GM18520 (cell line): ENCODE results near the gene UNC5A.

ENCODE experiments used
- ATAC-seq: cut with Tn5 transposase; IDR thresholded peaks from one replicate; pipeline ENCODE4 v1.9.1; 2021; ENCODE audit not compliant: unreplicated experiment

Gene UNC5A

GRCh38 chr5:176781638-176782570 lies 28.5 kb upstream of the UNC5A start:
- no peak for ATAC-seq

DNA sequence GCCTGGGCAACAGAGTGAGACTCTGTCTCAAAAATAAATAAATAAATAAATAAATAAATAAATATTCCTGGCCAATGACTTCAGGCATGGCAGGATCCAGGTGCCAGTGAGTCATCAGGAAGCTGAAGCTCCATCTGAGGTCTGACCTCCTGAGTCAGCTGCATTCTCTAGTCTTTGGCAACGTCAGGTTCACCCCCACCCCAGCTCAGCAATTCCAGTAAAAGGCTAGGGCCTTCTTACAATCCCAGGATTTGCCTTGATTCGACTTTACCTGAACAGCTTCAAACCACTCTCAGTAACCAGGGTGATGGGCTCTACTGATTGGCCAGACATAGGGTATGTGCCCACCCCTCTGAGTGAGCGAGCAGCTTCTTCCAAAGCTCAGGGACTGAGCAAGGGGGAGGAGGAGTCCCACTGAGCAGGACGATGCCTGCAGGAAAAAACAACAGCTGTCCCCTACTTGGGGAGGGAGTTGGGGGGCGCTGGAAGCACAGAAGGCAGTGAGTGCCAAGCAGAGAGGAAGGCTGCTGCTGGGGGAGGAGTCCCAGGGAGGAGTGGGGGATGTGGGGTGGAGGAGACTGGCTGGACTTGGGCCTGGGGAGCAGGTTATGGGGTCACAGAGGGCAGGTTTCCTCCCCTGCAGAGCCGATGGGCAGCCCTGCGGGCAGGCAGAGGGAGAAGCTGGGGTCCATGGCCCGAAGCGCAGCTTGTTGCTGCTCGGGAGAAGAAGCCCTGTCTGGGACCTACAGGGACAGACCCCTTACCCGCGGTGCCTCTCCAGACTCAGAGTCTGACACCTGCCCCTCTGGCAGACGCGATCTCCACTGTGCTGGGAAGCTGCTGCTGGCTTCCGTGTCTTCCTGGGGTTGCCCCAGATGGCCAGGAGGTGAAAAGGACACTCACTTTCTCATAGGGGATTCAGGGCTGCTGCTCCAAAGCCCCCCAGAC lies 25.9 kb upstream of the UNC5A start:
- no peak for ATAC-seq

DNA sequence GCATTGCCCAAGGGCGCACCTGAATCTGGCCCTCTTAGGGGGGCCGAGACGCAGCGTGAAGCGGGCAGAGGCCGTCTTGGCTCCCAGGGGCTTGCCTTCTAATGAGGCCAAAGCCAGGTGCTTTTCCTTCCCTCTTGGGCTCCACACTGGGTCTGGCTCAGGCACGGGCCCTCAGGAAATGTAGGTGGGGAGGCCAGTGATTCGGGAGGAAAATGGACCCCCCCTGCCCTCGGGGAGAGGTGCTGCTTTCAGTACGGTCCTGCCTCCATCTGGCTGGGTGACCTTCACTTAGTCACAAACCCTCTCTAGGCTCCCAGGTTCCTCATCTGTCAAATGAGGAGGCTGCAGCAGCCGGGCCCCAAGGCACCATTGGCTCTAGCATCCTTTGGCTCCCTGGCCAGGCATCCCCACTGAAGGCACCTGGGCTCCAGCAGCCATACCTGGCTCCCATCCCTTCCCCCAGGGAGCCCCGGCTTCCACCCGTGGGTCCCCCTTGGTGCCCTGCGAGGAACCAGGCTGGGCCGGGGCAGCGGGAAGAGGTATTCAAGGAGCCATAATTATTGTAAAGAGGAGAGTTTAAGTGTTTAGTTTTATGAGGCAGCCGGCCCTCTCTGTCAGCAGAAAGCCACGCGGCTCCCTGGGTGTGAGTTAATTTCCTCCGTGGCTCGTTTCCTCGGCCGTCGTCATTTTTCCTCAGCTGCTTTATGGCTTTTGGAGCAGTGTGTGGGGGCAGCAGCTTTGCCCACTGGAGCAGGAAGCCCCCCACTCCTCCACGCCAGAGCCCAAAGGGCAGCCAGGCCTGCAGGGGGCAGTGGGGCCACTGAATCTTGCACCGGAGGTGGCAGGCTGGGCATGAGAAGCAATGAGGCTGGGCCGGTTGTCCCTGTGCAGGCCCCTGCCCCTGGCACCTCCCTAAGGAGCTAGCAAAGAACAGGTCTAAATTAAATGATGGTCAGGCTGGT lies 24.9 kb upstream of the UNC5A start:
- ATAC-seq: no peak

- no peak for ATAC-seq
Observed at GRCh38 chr5:176787676-176788075, 22.7 kb upstream of the UNC5A start.

- ATAC-seq: no peak
Observed at GRCh38 chr5:176788091-176788490, 22.3 kb upstream of the UNC5A start.

- no peak for ATAC-seq
Observed at GRCh38 chr5:176788941-176789872, 21.2 kb upstream of the UNC5A start.

GRCh38 chr5:176789873-176790615 lies 20.3 kb upstream of the UNC5A start:
- no peak for ATAC-seq

GRCh38 chr5:176790941-176791340 lies 19.4 kb upstream of the UNC5A start:
- ATAC-seq: no peak

DNA sequence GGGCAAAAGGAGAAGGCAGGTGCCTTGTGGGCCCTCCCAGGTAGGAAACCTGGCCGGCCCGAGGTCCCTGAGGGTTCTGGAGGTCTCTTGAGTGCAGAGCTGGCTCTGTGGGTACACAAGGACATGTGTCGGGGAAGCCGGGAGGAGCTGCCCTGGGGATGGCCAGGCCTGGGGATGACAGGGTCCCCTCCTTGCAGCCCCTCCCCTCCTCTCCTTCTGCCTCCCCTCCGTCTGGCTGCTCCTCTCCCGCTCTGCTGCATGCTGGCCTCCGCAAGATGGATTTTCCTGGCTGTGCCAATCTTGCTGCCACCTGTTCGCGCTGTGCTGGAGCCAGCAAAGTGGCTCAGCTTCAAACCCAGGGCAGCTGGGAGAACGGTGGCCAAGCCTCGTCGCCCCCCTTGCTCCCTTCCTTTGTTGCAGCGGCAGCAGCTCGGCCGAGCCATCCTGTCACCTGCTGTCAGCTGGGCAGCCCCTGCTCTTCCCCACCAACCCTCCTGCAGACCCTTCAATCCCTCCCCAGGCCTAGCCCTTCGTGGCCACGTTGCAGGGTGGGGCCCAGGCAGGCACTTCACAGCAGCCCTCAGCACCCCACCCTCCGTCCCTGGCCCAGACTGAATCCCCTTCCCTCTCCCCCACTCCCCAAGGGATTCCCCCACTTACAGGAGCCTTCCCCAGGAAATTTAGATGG lies 17.6 kb upstream of the UNC5A start:
- no peak for ATAC-seq

GRCh38 chr5:176793343-176793699 lies 17.0 kb upstream of the UNC5A start:
- ATAC-seq: no peak

GRCh38 chr5:176793736-176794135 lies 16.6 kb upstream of the UNC5A start:
- no peak for ATAC-seq

DNA sequence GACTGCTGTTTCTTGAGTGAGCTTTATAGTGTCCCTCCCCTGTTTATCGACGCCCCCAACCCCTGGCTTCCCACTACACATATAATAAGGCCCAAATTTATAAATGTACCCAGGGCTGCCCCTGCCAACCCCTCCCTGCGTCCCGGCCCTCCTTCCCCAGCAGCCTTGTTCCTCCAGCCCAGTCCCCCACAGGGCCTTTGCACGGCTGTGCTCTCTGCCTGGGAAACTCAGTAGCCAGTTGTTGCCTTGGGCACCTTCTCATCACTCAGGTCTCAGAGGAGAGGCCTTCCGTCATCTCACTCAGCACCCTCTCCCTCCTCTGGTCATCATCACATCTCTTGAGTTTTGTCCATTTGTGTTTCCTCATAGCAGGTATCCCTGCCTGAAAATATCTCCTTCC lies 15.8 kb upstream of the UNC5A start:
- ATAC-seq: no peak

DNA sequence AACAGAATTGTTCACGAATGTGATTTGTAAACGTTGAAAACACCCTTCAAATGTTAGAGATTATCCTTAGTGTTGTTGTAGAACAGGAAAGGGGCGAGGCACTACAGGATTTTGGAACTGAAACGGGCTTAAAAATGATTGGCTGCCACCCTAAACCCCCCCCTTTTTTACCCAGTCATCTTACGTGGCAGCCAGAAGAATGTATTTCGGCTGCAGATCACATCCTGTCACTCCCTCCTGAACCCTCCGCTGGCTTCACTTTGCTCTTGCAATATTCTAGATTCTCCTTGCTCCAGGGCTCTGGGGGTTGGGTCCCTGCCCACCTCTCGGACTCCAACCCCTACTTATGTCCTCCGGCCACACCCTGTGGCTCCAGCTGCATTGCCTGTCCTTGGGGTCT lies 13.9 kb upstream of the UNC5A start:
- ATAC-seq: no peak

- ATAC-seq: no peak
Observed at GRCh38 chr5:176796970-176797369, 13.4 kb upstream of the UNC5A start.

GRCh38 chr5:176797456-176798050 lies 12.8 kb upstream of the UNC5A start:
- no peak for ATAC-seq

DNA sequence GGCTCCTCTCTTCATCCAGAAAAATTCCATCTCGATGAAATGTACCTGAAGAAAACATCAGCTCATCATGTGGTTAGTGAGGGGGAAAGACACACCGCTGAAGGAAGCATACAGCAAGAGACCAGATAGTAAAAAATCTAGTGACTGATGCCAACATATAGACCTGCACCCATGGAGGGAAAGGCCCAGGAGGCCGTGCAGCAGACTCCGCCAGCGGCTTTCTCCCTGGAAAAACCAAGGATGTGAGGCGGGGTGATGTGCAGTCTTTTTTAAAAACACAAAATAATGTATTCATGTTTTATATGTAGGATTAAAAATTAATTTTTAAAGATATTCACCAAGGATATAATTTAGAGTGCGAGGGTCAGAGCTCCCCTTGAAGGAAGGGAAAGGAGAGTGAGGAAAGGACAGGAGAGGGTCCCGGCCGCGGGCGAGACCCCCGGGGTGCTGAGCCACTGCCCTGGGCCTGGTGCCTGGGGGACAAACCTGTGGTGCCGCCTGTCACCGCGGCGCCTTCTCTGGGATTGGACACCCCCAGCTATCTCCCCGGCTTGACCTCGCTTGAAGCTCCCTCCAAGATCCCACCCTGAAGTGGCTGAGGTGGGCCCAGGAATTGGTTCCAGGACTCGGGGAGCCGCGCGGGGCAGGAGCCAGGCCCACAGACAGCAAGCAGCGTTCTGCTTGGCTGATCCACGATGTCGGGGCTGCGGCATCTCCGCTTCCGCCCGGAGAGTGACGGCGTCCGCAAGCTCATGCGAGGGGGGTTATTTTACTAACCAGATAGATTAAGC lies 12.1 kb upstream of the UNC5A start:
- ATAC-seq: no peak

GRCh38 chr5:176798949-176799348 lies 11.4 kb upstream of the UNC5A start:
- ATAC-seq: no peak
